ENCODE measurements around the gene RIBC1.

- TF ChIP-seq CTCF (IDR thresholded peaks at IDR 0.05 in 2 of 3, conservative IDR thresholded peaks at IDR 0.05 in 1 of 3; ENCODE audit: borderline replicate concordance in 1 of 3, insufficient read depth in 1 of 3, low read depth in 2 of 3, low read length in 2 of 3): no peak
- no peak for TF ChIP-seq SRF (IDR thresholded peaks at IDR 0.05; ENCODE audit: low read depth)
- TF ChIP-seq POLR2A (IDR thresholded peaks at IDR 0.05; ENCODE audit: borderline replicate concordance, extremely low read depth, insufficient read depth, insufficient read length): no peak
- no peak for TF ChIP-seq JUND (IDR thresholded peaks at IDR 0.05)
- no peak for TF ChIP-seq CEBPB (IDR thresholded peaks at IDR 0.05; ENCODE audit: low read depth)
These were observed 45.8 kb upstream of the RIBC1 start for GRCh38 chrX:53376888-53377287.
